Measurements from ENCODE around the gene MAST3.

MAST3 gene

DNA sequence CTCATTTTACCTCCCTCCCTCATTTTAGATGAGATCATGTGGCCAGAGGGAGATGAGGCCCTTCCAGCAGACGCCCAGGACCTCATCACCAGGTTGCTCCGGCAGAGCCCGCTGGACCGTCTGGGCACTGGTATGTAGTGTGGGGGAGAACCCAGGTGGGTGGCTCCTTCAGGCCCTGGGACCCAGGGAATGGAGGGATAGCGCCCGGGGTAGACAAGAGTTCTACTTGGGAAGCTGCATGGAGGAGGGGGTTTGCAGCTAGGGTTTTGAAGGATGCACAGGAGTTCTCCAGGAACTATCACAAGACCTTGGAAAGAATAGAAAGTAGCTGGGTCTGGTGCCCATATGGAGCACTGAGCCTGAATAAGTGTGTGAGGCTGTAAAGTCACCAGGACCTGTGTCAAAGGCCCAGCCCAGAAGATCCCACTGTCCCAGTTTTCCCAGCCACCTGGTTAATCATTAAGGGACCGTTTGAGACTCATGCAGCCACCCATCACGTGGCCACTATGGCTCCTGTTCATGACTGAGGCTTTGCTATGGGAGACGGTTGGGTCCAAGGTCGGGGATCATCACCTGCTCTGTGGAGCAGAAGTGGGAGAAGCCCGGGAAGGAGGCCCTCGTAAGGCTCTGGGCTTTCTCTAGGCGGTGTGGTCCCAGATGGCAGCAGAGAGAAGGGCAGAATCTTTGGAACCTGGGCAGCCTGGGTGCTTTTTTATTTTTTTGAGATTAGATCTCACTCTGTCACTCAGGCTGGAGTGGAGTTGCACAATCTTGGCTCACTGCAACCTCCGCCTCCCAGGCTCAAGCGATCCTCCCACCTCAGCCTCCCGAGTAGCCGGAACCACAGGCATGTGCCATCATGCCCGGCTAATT lies 38.4 kb downstream of the MAST3 start:
- DNase-seq (ENCODE audit: low spot score) = no peak

DNA sequence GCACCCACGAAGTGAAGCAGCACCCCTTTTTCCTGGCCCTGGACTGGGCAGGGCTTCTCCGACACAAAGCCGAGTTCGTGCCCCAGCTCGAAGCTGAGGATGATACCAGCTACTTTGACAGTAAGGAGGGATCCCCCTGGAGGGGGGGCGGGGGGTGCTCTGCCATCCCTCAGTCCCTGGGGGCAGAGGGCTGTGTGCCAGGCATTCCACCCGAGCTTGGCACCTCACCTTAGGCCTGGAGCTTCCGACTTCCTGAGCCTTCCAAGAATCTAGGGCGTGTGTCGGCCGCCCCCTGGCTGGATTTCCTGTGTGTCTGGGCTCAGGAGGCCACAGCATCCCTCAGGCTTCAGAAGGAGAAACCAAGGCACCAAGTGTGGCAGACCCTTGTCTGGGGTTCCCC lies 39.7 kb downstream of the MAST3 start:
- DNase-seq (ENCODE audit: low spot score) = no peak

DNA sequence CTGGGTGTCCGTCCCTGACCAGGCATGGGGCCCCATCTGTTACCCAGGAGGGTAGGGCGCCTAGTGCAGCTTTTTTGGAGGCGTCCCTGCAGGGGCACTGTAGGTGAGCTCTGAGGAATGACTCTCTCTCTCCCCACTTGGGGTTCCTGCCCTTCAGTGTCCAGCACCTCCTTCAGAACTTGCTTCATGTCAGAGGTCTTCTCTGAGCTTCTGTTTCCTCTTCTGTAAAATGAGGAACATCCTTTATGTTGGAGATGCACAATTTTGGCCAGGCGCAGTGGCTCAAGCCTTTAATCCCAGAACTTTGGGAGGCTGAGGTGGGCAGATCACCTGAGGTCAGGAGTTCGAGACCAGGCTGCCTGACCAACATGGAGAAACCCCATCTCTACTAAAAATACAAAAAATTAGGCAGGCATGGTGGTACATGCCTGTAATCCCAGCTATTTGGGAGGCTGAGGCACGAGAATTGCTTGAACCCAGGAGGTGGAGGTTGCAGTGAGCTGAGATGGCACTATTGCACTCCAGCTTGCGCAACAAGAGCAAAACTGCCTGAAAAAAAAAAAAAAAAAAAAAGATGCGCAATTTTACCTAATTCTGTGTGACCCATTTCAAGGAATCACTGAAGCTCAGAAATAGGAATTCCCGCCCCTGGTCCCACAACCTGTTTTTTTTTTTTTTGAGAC lies 40.2 kb downstream of the MAST3 start:
- no peak for DNase-seq (ENCODE audit: low spot score)

DNA sequence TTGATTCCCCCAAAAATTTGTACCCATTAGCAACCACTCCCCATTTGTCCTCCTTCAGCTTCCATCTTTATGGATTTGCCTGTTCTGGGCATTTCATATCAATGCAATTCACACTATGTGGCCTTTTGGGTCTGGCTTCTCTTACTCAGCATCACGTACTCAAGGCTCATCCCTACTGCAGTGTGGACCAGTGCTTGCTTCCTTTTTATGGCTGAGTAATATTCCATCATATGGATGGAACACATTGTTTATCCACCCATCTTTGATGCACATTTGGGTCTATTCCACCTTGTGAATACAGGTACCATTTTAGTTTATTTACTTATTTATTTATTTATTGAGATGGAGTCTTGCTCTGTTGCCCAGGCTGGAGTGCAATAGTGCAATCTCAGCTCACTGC lies 42.9 kb downstream of the MAST3 start:
- DNase-seq (ENCODE audit: low spot score) = no peak

DNA sequence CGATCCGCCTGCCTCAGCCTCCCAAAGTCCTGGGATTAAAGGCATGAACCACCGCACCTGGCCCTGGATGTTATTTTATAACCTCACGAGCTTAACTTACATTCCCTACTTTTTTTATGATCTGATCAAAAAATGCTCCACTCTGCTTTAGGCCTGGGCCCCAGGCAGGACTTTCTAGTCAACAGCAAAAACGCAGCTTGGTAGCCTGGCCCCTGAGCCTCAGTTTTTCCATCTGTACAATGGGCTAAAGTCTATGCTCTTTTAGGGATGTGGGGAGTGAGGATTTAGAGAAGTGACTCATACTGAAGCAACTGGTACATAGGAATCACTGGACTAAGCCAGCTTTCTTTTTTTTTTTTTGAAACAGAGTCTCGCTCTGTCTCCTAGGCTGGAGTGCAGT lies 43.5 kb downstream of the MAST3 start:
- DNase-seq (ENCODE audit: low spot score) = no peak

DNA sequence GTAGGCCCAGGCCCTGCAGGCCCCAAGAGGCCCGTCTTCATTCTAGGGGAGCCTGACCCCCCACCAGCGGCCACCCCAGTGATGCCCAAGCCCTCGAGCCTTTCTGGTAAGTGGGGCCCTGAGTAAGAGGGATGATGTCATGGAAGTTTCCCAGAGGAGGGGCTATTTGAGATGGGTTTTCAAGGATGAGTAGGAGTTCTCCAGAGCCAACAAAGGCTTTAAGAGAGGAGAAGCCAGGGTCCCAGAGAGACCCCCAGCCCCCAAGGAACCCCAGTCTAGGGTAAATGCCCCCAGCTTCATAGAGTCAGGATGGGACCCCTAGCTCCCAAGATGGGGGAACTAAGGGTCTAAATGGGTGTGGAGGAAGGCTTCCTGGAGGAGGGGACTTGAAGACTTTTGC lies 46.3 kb downstream of the MAST3 start:
- DNase-seq (ENCODE audit: low spot score) = no peak

DNA sequence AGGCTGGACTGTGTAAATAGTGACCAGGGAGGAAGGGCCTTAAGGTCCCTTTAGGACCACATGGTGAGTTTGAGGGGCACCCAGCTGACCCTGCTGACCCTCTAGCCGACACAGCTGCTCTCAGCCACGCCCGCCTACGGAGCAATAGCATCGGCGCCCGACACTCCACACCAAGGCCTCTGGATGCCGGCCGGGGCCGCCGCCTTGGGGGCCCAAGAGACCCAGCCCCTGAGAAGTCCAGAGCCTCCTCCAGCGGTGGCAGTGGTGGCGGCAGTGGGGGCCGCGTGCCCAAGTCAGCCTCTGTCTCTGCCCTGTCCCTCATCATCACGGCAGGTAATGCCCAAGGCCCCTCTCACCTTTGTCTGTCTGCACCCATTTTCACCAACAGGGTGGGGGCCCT lies 46.8 kb downstream of the MAST3 start:
- no peak for DNase-seq (ENCODE audit: low spot score)

DNA sequence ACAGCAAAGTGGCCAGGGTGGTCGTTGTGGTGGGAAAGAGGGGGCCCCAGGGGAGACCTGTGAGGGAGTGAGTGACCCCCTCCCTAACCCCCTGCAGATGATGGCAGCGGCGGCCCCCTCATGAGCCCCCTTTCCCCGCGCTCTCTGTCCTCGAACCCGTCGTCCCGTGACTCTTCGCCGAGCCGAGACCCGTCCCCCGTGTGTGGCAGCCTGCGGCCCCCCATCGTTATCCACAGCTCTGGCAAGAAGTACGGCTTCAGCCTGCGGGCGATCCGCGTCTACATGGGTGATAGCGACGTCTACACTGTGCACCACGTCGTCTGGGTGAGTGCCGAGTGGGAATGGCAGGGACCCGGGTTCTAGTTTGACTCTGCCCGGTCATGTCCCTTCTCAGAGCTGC lies 47.3 kb downstream of the MAST3 start:
- DNase-seq (ENCODE audit: low spot score) = no peak

DNA sequence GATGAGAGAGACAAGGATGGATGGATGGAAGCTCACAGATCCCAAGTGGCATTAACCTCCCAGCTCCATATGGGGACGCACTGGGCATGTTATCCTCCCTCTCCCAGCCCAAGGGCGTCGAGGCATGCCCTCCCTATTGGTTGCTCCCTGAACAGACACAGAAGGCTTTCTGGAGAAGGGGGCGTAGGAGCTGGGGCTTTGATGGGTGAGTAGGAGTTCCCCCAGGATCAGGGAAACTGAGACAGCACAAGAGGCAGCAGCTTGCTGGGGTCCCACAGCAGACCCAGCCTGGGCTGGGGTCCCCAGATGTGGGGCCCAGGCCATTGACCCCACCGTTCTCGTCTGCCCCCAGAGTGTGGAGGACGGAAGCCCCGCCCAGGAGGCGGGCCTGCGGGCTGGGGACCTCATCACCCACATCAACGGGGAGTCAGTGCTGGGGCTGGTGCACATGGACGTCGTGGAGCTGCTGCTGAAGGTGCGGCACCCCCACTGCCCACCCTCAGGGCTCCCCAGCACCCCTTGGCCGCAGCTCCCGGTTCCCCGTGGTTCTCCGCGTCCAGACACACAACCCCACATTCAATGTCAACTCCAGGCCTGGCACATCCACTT lies 47.9 kb downstream of the MAST3 start:
- DNase-seq (ENCODE audit: low spot score) = no peak

DNA sequence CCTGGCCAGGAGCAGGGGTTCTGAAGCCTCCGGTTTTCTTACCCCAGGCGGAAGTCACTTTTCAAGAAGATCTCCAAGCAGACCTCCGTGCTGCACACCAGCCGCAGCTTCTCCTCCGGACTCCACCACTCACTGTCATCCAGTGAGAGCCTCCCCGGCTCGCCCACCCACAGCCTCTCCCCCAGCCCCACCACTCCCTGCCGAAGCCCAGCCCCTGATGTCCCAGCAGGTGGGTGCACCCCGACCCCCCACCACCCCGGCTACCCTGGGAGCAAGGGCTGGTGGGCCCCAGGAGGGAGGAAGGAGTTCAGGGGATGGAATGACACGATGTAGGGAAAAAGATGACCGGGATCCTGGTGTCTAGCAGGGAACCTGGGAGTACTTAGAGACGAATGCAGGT lies 49.8 kb downstream of the MAST3 start:
- DNase-seq (ENCODE audit: low spot score) = no peak

DNA sequence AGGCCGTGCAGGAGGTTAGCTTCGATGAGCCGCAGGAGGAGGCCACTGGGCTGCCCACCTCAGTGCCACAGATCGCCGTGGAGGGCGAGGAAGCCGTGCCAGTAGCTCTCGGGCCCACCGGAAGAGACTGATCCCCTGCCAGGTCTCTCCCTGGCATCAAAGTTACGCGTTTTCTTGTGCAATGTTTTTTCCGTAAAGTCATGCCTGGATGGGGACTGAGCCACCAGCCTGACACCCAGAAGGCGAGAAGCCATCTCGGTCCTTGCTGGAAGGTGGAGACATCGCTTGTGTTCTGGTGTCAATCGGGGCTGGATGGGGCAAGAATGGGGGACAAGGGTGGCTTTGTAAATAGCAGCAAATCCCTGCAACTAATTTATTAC lies 52.0 kb downstream of the MAST3 start:
- no peak for DNase-seq (ENCODE audit: low spot score)

DNA sequence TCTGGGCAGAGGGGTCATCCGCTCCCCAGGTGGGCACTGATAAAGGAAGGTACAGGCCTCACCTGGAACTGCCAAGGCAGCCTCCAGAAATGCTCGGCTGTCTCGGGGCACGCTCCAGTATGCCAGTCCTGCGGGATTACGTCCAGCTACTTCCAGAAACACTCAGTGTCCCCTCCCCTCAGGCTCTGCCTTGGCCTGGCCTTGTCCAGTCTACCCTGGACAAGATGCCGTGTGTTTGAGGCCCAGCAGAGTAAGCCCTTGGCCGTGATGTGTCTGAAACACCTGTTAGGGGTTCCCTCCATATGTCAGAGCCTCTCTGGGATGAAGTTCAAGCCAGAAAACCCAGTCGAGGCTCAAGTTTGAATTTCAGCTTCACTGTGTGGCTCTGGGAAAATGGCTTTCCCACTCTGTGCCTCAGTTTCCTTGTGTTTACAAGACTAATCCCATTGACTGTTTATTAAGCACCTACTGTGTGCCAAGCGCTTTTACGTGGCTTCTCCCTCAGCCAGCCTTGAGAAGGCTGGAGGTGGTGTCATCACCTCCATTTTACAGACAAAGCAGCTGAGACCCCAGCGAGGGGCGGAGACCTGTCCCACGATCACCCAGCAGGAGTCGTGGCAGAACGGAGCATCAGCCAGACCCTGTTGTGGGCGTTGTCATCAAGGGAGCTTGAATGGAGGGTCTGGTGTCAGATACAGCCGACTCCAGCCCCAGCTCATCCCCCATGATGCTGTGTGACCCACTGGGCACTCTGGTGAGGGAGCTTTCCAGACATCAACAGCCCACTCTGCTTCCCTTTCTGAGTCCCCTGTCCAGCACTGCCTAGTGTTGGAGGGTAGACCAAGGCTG lies 53.4 kb downstream of the MAST3 start:
- peak; percentile 47 for DNase-seq (ENCODE audit: low spot score)

DNA sequence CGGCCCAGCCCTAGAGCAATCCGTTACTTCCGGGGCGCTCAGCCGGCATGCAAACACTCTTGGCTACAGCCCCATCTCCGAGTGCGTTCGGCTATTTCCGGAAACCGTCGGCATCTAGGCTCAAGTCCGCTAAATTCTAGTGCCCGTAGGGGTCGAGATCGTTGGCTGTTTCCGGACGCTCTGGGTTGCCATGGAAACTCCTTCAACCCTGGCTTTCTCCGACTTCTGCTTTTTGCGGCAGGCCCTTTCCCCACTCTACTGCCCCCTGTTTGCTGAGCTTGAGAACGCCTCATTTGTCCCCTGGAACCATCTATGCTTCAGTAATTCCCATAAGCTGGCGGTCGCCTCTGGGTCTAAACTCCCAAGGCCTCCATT lies 54.9 kb downstream of the MAST3 start:
- DNase-seq (ENCODE audit: low spot score) = peak; percentile 97

DNA sequence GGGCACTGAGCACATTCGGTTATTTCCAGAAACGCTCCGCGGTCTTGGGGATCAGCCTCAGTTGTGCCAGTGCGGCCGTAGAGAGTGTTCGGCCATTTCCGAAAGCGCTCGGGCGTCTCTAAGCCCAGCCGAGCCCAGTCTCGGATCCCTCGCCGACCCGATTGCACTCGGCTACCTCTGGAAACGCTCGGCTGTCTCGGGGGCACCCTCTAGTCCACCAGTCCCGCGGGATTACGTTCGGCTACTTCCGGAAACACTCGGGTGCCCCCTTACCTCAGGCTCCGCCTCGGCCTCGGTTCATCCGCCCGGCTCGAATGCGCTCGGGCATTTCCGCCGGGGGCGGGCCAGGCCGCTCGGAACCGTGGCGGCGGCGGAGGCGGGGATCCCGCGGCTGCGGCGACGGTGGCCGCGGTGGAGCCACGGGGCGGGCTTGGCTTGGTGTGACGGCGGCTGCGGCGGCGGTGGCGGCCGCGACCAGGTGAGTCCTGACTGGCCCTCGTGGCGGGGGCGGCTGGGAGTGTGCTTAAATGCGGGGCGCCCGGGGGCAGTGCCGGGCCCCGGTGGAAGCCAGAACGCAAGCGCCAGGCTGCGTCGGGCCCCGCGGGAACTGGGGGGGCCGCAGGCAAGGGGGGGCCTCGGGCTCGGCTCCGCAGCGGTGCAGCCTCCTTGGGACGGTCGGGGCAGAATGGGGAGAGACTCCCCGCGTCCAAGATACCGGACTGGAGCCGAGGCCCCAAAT lies 55.4 kb downstream of the MAST3 start, which contains the start of gene PIK3R2:
PIK3R2 (plus strand) TSS at position 347 of the 739 bp plus-strand sequence. CDS start 2,717 bp downstream, outside the sequence.
- DNase-seq (ENCODE audit: low spot score) = peak; percentile 98

DNA sequence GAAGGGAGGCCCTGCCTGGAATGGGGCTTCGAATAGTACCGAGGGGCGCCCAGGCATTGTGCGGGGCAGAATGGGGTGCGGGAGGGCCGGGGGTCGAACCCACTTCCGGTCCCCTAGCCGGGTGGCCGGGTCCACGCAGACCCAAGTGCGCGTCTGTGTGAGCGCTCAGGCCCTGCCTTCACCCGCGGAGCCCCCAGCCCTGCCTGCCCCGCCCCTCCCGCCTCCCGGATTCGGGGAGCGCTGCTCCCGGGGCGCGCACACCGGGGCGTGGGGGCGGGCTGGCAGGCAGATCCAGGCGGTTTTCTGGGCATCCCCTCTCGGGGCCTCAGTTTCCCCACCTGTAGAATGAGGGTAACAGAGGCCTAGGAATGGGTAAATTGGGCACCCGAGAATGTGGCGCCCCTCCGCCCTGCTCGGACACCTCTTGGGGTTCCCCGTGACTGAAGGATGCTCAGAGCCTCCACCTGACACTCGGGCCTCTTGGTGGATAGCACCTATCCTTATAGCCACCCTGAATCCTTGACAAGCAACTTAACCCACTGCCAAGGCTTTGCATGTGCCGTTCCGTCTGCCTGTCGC lies 56.1 kb downstream of the MAST3 start:
- DNase-seq (ENCODE audit: low spot score) = no peak

DNA sequence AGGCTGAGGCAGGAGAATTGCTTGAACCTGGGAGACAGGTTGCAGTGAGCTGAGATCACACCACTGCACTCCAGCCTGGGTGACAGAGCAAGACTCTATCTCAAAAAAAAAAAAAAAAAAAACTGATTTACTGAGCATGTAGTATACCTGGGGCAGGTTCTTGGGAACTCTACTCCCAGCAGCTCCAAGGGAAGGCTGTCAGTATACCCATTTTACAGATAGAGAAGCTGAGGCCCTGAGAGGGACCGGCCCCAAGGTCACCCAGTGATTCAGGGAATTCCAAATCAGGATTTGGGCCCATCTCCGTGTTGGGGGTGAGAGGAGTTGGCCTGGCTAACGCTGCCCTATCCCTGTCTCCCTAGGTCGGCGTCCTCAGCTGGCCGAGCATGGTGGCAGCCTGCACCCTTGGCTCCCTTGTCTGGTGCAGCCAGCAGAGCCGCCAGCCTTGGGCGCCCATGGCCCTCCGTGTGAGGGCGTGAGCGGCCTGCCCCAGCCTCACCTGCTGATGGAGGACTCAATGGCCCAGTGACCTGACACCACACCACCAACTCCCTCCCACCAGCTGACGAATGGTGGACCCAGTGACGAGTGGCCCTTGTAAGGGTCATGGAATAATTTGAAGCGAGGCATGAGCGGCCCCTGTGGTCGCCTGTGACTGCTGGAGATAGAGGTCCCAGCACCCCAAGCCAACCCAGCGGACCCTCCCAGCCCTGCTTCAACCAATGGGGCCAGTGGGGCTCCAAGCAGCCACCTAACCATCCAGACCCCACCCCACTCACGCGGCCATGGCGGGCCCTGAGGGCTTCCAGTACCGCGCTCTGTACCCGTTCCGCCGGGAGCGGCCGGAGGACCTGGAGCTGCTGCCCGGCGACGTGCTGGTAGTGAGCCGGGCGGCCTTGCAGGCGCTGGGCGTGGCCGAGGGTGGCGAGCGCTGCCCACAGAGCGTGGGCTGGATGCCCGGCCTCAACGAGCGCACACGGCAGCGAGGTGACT lies 57.8 kb downstream of the MAST3 start:
- DNase-seq (ENCODE audit: low spot score) = no peak

DNA sequence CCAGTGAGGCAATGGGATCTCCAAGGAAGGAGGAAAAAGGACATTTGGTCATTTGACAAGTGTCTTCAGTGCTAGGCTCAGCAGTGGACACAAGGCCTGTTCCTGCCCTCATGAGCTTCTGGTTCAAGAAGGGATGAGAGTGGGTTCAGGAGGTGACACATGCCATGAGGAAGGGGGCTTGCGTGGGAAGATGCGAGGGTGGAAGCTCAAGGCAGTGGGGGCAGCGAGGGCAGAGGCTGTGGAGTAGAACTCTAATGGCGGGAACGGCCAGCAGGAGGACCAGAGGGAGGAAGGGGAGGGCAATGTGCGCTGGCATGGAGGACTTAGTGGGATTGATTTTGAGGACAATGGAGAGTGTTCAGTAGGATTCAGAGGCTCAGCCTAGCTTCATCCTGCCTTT lies 58.7 kb downstream of the MAST3 start:
- DNase-seq (ENCODE audit: low spot score) = no peak

DNA sequence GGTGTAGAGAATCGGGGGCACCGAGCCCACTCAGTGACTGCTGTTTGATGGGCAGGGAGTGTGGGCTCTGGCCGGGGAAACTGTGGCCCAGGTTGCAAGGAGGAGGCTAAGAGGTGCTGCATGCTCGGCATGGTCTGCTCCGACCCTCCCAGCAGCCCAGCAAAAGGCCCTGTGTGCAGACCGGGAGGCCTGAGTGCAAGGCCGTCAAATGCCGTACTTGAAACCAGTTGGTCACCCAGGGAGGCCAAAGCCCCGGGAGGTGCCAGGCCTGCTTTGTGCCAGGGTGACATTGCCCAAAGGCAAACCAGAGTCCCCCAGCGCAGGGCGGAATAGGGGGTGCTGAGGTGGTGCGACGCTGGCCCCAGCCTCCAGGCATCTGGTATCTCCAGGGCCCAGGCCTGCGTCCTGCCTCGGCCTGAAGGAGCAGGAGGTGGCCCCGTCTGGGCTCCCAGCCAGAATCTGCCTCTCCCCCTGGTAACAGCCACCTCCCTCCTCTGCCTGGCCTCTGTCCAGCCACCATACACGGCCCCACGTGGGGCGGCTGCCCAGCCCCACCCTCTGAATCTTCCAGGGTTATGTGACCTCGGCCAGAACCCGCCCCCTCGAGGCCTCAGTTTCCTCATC lies 59.4 kb downstream of the MAST3 start:
- peak; percentile 60 for DNase-seq (ENCODE audit: low spot score)
